GM23338 (cell line): ENCODE data around the gene PCSK7. TPM values are rescaled to one million over a fixed set of nuclear protein-coding genes. Genes with fewer than 3 reads are reported as not detected.

Experiments
- ATAC-seq: fragments of 200-7000 bp; cut with Tn5 transposase; 3 replicates; pipeline ENCODE4 v1.9.1; 2020
- DNase-seq: peaks from one replicate; pipeline ENCODE4 v3.0.0-alpha.2; 2015; ENCODE audit warnings: low spot score
- H2AFZ ChIP-seq: fragments of 200-600 bp; sonication (generic); 2 replicates; pipeline ENCODE4 v1.8.0; 2016; ENCODE audit warnings: antibody characterized with exemption, mild to moderate bottlenecking, moderate library complexity
- H3F3A ChIP-seq: fragments of 200-600 bp; sonication (generic); replicated peaks from 2 replicates; pipeline ENCODE4 v1.8.0; 2017; ENCODE audit warnings: antibody characterized with exemption, mixed run types, low read depth
- H3K27ac ChIP-seq: fragments of 200-600 bp; sonication (generic); 2 replicates; pipeline ENCODE4 v1.6.1; 2016; ENCODE audit warnings: low read depth
- H3K27me3 ChIP-seq: fragments of 200-600 bp; sonication (generic); 2 replicates; pipeline ENCODE4 v1.8.0; 2016; ENCODE audit warnings: mild to moderate bottlenecking, mixed run types, moderate library complexity; ENCODE audit not compliant: insufficient read depth
- H3K36me3 ChIP-seq: fragments of 200-600 bp; sonication (generic); 2 replicates; pipeline ENCODE4 v1.8.0; 2016; ENCODE audit warnings: mild to moderate bottlenecking; ENCODE audit not compliant: insufficient read depth
- H3K4me1 ChIP-seq: fragments of 200-600 bp; sonication (generic); 2 replicates; pipeline ENCODE4 v1.8.0; 2016; ENCODE audit warnings: mild to moderate bottlenecking, moderate library complexity; ENCODE audit not compliant: insufficient read depth
- H3K4me2 ChIP-seq: fragments of 200-600 bp; sonication (generic); 2 replicates; pipeline ENCODE4 v1.7.1; 2017; ENCODE audit warnings: mixed run types
- H3K4me3 ChIP-seq: fragments of 200-600 bp; sonication (generic); 2 replicates; pipeline ENCODE4 v1.6.1; 2016; ENCODE audit warnings: mixed run types
- H3K79me2 ChIP-seq: fragments of 200-600 bp; sonication (generic); replicated peaks from 2 replicates; pipeline ENCODE4 v1.8.0; 2017; ENCODE audit warnings: mild to moderate bottlenecking; ENCODE audit not compliant: insufficient read depth
- H3K9me2 ChIP-seq: fragments of 200-600 bp; sonication (generic); 2 replicates; pipeline ENCODE4 v1.8.0; 2017; ENCODE audit not compliant: insufficient read depth
- H4K20me1 ChIP-seq: fragments of 200-600 bp; sonication (generic); replicated peaks from 2 replicates; pipeline ENCODE4 v1.8.0; 2017; ENCODE audit warnings: mild to moderate bottlenecking; ENCODE audit not compliant: insufficient read depth
- H3K27ac Mint-ChIP-seq: 2 replicates; pipeline ENCODE4 v1.8.0; 2020; ENCODE audit warnings: inconsistent platforms, mild to moderate bottlenecking, moderate library complexity, mixed read lengths
- H3K27me3 Mint-ChIP-seq: 3 replicates; pipeline ENCODE4 v1.8.0; 2022; ENCODE audit warnings: low read depth, mild to moderate bottlenecking, moderate library complexity, mixed read lengths, inconsistent platforms; ENCODE audit not compliant: insufficient read depth, poor library complexity
- H3K36me3 Mint-ChIP-seq: 3 replicates; pipeline ENCODE4 v1.8.0; 2021; ENCODE audit warnings: low read depth, mild to moderate bottlenecking, inconsistent platforms, moderate library complexity, mixed read lengths
- H3K4me1 Mint-ChIP-seq: 3 replicates; pipeline ENCODE4 v1.8.0; 2020; ENCODE audit warnings: mild to moderate bottlenecking, inconsistent platforms, mixed read lengths
- H3K4me3 Mint-ChIP-seq: 3 replicates; pipeline ENCODE4 v1.8.0; 2021; ENCODE audit warnings: moderate library complexity, mild to moderate bottlenecking, inconsistent platforms, mixed read lengths
- H3K9me3 Mint-ChIP-seq: 3 replicates; pipeline ENCODE4 v1.8.0; 2020; ENCODE audit warnings: moderate library complexity, mild to moderate bottlenecking, inconsistent platforms, mixed read lengths
- CREB1 ChIP-seq: fragments of 250-450 bp; sonication (Bioruptor Pico); IDR thresholded peaks from 2 replicates; pipeline ENCODE4 v1.5.0; 2020; ENCODE audit warnings: low read depth, mild to moderate bottlenecking, moderate library complexity
- NANOG ChIP-seq: IDR thresholded peaks from 2 replicates; pipeline ENCODE4 v1.6.1; 2016; ENCODE audit warnings: antibody characterized with exemption, borderline replicate concordance
- POLR2AphosphoS5 ChIP-seq: IDR thresholded peaks from 2 replicates; pipeline ENCODE4 v1.6.1; 2016; ENCODE audit warnings: antibody characterized with exemption, low read depth
- REST ChIP-seq: IDR thresholded peaks from one replicate; pipeline ENCODE4 v1.6.1; 2018; ENCODE audit warnings: antibody characterized with exemption; ENCODE audit not compliant: unreplicated experiment
- STAT1 ChIP-seq: IDR thresholded peaks from one replicate; pipeline ENCODE4 v1.6.1; 2016; ENCODE audit warnings: antibody characterized with exemption; ENCODE audit not compliant: unreplicated experiment
- ZNF114 ChIP-seq: fragments of 250-450 bp; sonication (Bioruptor Pico); IDR thresholded peaks from 2 replicates; pipeline ENCODE4 v1.5.0; 2020; ENCODE audit warnings: mild to moderate bottlenecking, moderate library complexity
- ZNF331 ChIP-seq: fragments of 250-450 bp; sonication (Bioruptor Pico); IDR thresholded peaks from 2 replicates; pipeline ENCODE4 v1.5.0; 2020; ENCODE audit warnings: low read depth, mild to moderate bottlenecking, moderate library complexity
- long read RNA-seq: library from polyadenylated mRNA; unstranded; transcript quantifications from one replicate; pipeline ENCODE4 v2.0.0, GENCODE V29; 2020; ENCODE audit not compliant: unreplicated experiment
- polyA plus RNA-seq: library from polyadenylated mRNA; unstranded; fragments of >200 nt; fragmentation: Nextera tagmentation; extraction: Ambion mirVana; gene quantifications from 2 replicates; pipeline ENCODE4 v1.2.1, GENCODE V29; 2016
- total RNA-seq: library from RNA; depleted of rRNA; stranded (reverse); fragments of >200 nt; shearing (Covaris generic); gene quantifications from 2 replicates; pipeline ENCODE4 v1.2.3, GENCODE V29; 2014; rRNA removed
- TF ChIP-seq, protein P1 (sequence below): IDR thresholded peaks from 2 replicates; pipeline ENCODE4 v1.6.1; 2016; ENCODE audit warnings: antibody characterized with exemption

PCSK7 gene, protein sequence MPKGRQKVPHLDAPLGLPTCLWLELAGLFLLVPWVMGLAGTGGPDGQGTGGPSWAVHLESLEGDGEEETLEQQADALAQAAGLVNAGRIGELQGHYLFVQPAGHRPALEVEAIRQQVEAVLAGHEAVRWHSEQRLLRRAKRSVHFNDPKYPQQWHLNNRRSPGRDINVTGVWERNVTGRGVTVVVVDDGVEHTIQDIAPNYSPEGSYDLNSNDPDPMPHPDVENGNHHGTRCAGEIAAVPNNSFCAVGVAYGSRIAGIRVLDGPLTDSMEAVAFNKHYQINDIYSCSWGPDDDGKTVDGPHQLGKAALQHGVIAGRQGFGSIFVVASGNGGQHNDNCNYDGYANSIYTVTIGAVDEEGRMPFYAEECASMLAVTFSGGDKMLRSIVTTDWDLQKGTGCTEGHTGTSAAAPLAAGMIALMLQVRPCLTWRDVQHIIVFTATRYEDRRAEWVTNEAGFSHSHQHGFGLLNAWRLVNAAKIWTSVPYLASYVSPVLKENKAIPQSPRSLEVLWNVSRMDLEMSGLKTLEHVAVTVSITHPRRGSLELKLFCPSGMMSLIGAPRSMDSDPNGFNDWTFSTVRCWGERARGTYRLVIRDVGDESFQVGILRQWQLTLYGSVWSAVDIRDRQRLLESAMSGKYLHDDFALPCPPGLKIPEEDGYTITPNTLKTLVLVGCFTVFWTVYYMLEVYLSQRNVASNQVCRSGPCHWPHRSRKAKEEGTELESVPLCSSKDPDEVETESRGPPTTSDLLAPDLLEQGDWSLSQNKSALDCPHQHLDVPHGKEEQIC
- total RNA-seq (46.4 and 61.1 TPM in 2 replicates), polyA plus RNA-seq (12.4 and 12.5 TPM in 2 replicates)
- long read RNA-seq, full-length matches to known transcripts: 2 of 5 reads
- long read RNA-seq, partial matches to known transcripts: 1 of 5 reads
- long read RNA-seq, other reads (novel, unspliced or antisense): 2 of 5 reads

DNA sequence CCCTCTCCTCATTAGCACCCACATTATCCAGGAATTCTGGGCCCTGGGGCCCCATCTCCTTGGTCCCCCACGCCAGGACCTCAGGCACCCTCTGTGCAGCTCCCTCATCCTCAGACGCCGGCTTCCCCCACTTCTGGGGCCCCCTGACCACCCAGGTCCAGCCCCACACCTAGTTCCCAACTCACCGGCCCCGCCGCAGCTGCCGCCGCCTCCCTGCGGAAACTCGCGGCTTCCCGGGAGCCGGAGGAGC is at the start of gene PCSK7:
PCSK7 (minus strand) TSS at position 232 of the 250 bp plus-strand sequence. CDS start 2,229 bp downstream, outside the sequence.
- peaks cover 44% of the 10 kb centered on the region for H3K79me2 ChIP-seq
- no peaks in the 10 kb centered on the region for H3K9me3 Mint-ChIP-seq

GRCh38 chr11:117281159-117281558 is 49.3 kb upstream of the PCSK7 start:
- Histone ChIP-seq H2AFZ (no peak overlapping the region), H3K27me3 (no peaks in the 10 kb centered on the region), H3K4me2 (no peak overlapping the region), H3F3A (no peaks in the 10 kb centered on the region), H3K36me3 (peaks cover 14% of the 10 kb centered on the region; the same call in 1 of the 2 replicates), H3K4me1 (no peaks in the 10 kb centered on the region), H3K9me2 (no peaks in the 10 kb centered on the region), H3K27ac (no peak overlapping the region), H3K4me3 (no peak overlapping the region), H4K20me1 (0 out of 2 replicates have a peak, but pooled peaks cover 4% of the 10 kb centered on the region), H3K79me2 (no peaks in the 10 kb centered on the region)
- DNase-seq: no peak
- Mint-ChIP-seq H3K4me1 (no peaks in the 10 kb centered on the region), H3K27ac (no peak overlapping the region), H3K36me3 (peaks cover 40% of the 10 kb centered on the region), H3K27me3 (no peaks in the 10 kb centered on the region), H3K4me3 (no peak overlapping the region), H3K9me3 (no peaks in the 10 kb centered on the region)
- no peak for ATAC-seq
- no peak for TF ChIP-seq POLR2AphosphoS5
- TF ChIP-seq ZNF331 (CRISPR knock-in tag): no peak
- TF ChIP-seq, protein P1, sequence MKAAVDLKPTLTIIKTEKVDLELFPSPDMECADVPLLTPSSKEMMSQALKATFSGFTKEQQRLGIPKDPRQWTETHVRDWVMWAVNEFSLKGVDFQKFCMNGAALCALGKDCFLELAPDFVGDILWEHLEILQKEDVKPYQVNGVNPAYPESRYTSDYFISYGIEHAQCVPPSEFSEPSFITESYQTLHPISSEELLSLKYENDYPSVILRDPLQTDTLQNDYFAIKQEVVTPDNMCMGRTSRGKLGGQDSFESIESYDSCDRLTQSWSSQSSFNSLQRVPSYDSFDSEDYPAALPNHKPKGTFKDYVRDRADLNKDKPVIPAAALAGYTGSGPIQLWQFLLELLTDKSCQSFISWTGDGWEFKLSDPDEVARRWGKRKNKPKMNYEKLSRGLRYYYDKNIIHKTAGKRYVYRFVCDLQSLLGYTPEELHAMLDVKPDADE: no peak
- no peak for TF ChIP-seq REST
- no peak for TF ChIP-seq STAT1
- TF ChIP-seq ZNF114 (CRISPR knock-in tag): no peak

More for the DNA sequence above, at the start of gene PCSK7:
- TF ChIP-seq REST (no peak), STAT1 (no peak), NANOG (no peak), CREB1 (CRISPR knock-in tag) (peak; percentile 62; the same call in 1 of the 2 replicates), POLR2AphosphoS5 (peak; percentile 72)
- H2AFZ ChIP-seq: peak within 1 kb of the TSS; percentile 100
- Mint-ChIP-seq H3K4me1 (peaks cover 25% of the 10 kb centered on the region), H3K27me3 (peaks cover 12% of the 10 kb centered on the region), H3K4me3 (peak within 1 kb of the TSS; percentile 95), H3K27ac (peak within 1 kb of the TSS; percentile 96), H3K36me3 (peaks cover 18% of the 10 kb centered on the region)
- peak within 1 kb of the TSS; percentile 97 for H3K4me2 ChIP-seq
- no peaks in the 10 kb centered on the region for H3K9me2 ChIP-seq
- ATAC-seq: no peak; the same call in 1 of the 3 replicates
- peaks cover 7% of the 10 kb centered on the region for H3K4me1 ChIP-seq
- H4K20me1 ChIP-seq: peaks cover 7% of the 10 kb centered on the region; the same call in 1 of the 2 replicates
- H3K27me3 ChIP-seq: no peaks in the 10 kb centered on the region
- H3F3A ChIP-seq: peaks cover 8% of the 10 kb centered on the region; the same call in 1 of the 2 replicates
- H3K4me3 ChIP-seq: peak within 1 kb of the TSS; percentile 97
- peak; percentile 82 for DNase-seq
- H3K36me3 ChIP-seq: no peaks in the 10 kb centered on the region
- peak within 1 kb of the TSS; percentile 91; the same call in 1 of the 2 replicates for H3K27ac ChIP-seq
